H1 (cell line): ENCODE data around the gene MYRIP.

Source experiments
- CTCF ChIP-seq, 3 experiments: IDR thresholded peaks; 1 replicate in 2 of 3; 2 replicates in 1 of 3; pipeline versions ENCODE4 v1.5.1 to v1.6.1; 2011; ENCODE audit warnings: low read length in 3 of 3, mild to moderate bottlenecking in 3 of 3, inconsistent platforms in 2 of 3, low read depth in 1 of 3, moderate library complexity in 1 of 3; ENCODE audit not compliant: insufficient read depth in 1 of 3; ENCODE audit errors: control extremely low read depth in 1 of 3
- EZH2 ChIP-seq: fragments of 200-600 bp; sonication (generic); IDR thresholded peaks from 2 replicates; pipeline ENCODE4 v1.7.1; 2012; ENCODE audit warnings: low read depth, mild to moderate bottlenecking, moderate library complexity, low read length, inconsistent platforms; ENCODE audit not compliant: severe bottlenecking
- GABPA ChIP-seq: IDR thresholded peaks from 2 replicates; pipeline ENCODE4 v1.6.1; 2011; ENCODE audit warnings: mild to moderate bottlenecking, low read length, moderate library complexity, borderline replicate concordance; ENCODE audit not compliant: insufficient read depth
- KDM1A ChIP-seq: fragments of 200-600, 300-600 bp; sonication (generic); IDR thresholded peaks from 2 replicates; pipeline ENCODE4 v1.7.1; 2016; ENCODE audit warnings: mild to moderate bottlenecking, low read length, borderline replicate concordance
- NANOG ChIP-seq: IDR thresholded peaks from 2 replicates; pipeline ENCODE4 v1.6.1; 2011; ENCODE audit warnings: low read length, low read depth, mild to moderate bottlenecking, inconsistent platforms; ENCODE audit not compliant: insufficient read depth, poor library complexity, severe bottlenecking
- RBBP5 ChIP-seq: IDR thresholded peaks from 2 replicates; pipeline ENCODE4 v1.7.1; 2012; ENCODE audit warnings: low read depth, mild to moderate bottlenecking, inconsistent platforms, low read length, moderate library complexity, borderline replicate concordance
- TAF1 ChIP-seq: IDR thresholded peaks from 2 replicates; pipeline ENCODE4 v1.6.1; 2011; ENCODE audit warnings: mild to moderate bottlenecking, low read depth, low read length

GRCh38 chr3:40294434-40294833, 485.0 kb downstream of the MYRIP start:
- TF ChIP-seq GABPA (no peak), CTCF (IDR thresholded peaks at IDR 0.05; ENCODE audit: control extremely low read depth in 1 of 3, insufficient read depth in 1 of 3, low read depth in 1 of 3, low read length in 3 of 3) (no peak), EZH2 (no peak), KDM1A (no peak), RBBP5 (no peak), TAF1 (no peak), NANOG (no peak)
